AG04450 (cell line): ENCODE results near the gene SLC34A1. TPM values are rescaled to one million over a fixed set of nuclear protein-coding genes. Genes with fewer than 3 reads are reported as not detected.
"Not testable (repeated sequence)": the region's sequence is repeated elsewhere in the genome, so short reads cannot be mapped to it uniquely, and the experiment has no call there.

Experiments
- CTCF ChIA-PET: fragments of 300-600, 350-600 bp; formaldehyde crosslinking; extraction: SDS; loops from one replicate; lab custom pipeline; 2022; ENCODE audit warnings: antibody characterized with exemption, inconsistent platforms; lab: Charles Lee
- POLR2A ChIA-PET: fragments of 350-600 bp; formaldehyde crosslinking; extraction: SDS; loops from one replicate; lab custom pipeline; 2021; ENCODE audit warnings: antibody characterized with exemption, inconsistent platforms; lab: Yijun Ruan, JAX
- DNase-seq: peaks from one replicate; pipeline ENCODE4 v3.0.0-alpha.2; 2011; ENCODE audit warnings: low read depth, low spot score
- H3K27ac ChIP-seq: one replicate; pipeline ENCODE4 v1.5.1; 2012; ENCODE audit warnings: low read depth, low read length, control low read depth
- H3K27me3 ChIP-seq: one replicate; pipeline ENCODE4 v1.6.0; 2012; ENCODE audit warnings: low read length; ENCODE audit not compliant: control insufficient read depth, insufficient read depth
- H3K4me3 ChIP-seq: 2 replicates; pipeline ENCODE4 v1.5.1; 2011; ENCODE audit warnings: mild to moderate bottlenecking, low read depth, low read length, control low read depth
- H3K9me3 ChIP-seq: 2 replicates; pipeline ENCODE4 v1.5.1; 2012; ENCODE audit warnings: low read length; ENCODE audit not compliant: control insufficient read depth, insufficient read depth
- polyA plus RNA-seq: library from polyadenylated mRNA; depleted of rRNA; stranded (reverse); fragments of >200 nt; gene quantifications from 2 replicates; pipeline ENCODE4 v1.2.3, GENCODE V29; 2011
- TF ChIP-seq, protein P1 (sequence below): IDR thresholded peaks from 2 replicates; pipeline ENCODE4 v1.5.1; 2011; ENCODE audit warnings: low read depth, low read length, control low read depth, inconsistent platforms

The SLC34A1 gene
- polyA plus RNA-seq, 1 experiment, result not detected

DNA sequence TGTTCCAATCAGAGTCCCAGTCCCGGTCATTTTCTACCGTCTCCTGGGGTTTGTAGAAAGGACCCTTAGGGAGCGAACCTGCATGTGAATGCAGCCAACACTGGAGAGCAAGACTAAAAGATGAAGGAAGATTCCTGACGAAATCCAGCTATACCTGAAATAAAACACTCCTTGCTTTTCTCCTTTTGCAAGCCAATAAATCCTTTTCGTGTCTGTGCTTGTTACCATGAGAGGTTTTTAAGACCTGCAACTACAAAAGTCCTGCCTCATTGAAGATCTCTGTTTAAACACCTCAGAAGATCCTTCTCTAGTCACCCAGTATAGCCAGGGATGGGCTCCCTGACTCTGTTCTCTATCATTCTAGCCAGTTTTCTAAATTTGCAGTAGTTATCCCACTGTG lies 10.0 kb upstream of the SLC34A1 start:
- Histone ChIP-seq H3K27ac (no peak overlapping the region), H3K27me3 (no peaks in the 10 kb centered on the region), H3K4me3 (no peak overlapping the region), H3K9me3 (no peaks in the 10 kb centered on the region)
- CTCF ChIA-PET, result interaction anchor here (5.6 kb wide), 1 partner anchor 15 kb away, joined by 61 read pairs; no protein-coding TSS in a partner anchor
- TF ChIP-seq, protein P1, sequence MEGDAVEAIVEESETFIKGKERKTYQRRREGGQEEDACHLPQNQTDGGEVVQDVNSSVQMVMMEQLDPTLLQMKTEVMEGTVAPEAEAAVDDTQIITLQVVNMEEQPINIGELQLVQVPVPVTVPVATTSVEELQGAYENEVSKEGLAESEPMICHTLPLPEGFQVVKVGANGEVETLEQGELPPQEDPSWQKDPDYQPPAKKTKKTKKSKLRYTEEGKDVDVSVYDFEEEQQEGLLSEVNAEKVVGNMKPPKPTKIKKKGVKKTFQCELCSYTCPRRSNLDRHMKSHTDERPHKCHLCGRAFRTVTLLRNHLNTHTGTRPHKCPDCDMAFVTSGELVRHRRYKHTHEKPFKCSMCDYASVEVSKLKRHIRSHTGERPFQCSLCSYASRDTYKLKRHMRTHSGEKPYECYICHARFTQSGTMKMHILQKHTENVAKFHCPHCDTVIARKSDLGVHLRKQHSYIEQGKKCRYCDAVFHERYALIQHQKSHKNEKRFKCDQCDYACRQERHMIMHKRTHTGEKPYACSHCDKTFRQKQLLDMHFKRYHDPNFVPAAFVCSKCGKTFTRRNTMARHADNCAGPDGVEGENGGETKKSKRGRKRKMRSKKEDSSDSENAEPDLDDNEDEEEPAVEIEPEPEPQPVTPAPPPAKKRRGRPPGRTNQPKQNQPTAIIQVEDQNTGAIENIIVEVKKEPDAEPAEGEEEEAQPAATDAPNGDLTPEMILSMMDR, result no peak
- DNase-seq, result no peak
- POLR2A ChIA-PET, result no interaction called here

DNA sequence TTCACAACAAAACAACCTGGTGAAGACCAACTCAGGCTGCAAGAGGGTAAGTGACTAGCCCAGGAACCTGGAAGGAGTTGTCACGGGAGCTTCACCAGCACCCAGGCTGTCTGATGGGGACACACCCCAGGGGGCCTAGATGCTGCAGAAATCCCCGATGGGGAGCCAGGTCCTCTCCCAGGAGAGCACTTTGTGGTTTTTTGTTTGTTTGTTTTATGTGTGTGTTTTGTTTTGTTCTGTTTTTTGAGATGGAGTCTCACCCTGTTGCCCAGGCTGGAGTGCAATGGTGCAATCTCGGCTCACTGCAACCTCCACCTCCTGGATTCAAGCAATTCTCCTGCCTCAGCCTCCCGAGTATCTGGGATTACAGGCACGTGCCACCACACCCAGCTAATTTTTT lies 8.7 kb upstream of the SLC34A1 start:
- H3K27me3 ChIP-seq, H3K9me3 ChIP-seq, H3K27ac ChIP-seq, DNase-seq, H3K4me3 ChIP-seq: not testable (repeated sequence)
- ChIA-PET POLR2A (interaction anchor here (1.0 kb wide), 1 partner anchor 9 kb away, joined by 3 read pairs; no protein-coding TSS in a partner anchor), CTCF (interaction anchor here (1.1 kb wide), 1 partner anchor 15 kb away, joined by 7 read pairs; no protein-coding TSS in a partner anchor)

DNA sequence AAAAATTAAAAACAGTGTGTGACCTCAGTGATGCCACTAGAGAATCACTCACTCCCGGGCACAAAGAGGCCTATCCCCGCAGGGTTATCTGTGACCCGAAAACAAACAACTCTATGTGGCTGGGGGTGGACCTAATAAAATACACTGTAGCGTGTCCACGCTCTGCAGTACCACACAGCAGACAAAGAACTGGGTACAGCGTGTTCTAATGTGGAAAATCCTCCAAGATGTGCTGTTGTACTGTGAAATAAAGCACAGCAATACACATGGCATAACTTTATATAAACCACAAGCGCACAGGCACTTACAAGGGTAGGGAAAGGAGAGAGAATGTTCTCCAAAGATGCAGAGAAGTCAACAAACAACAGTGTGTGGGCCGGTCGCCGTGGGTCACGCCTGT lies 8.1 kb upstream of the SLC34A1 start:
- TF ChIP-seq, protein P1, result no peak
- no peak overlapping the region for H3K27ac ChIP-seq
- ChIA-PET CTCF (interaction anchor here (1.1 to 5.9 kb wide), 2 partner anchors 14 to 15 kb away, joined by 7 to 57 read pairs; no protein-coding TSS in a partner anchor), POLR2A (no interaction called here)
- no peak for DNase-seq
- H3K27me3 ChIP-seq, result no peaks in the 10 kb centered on the region
- no peaks in the 10 kb centered on the region for H3K9me3 ChIP-seq
- no peak overlapping the region for H3K4me3 ChIP-seq

DNA sequence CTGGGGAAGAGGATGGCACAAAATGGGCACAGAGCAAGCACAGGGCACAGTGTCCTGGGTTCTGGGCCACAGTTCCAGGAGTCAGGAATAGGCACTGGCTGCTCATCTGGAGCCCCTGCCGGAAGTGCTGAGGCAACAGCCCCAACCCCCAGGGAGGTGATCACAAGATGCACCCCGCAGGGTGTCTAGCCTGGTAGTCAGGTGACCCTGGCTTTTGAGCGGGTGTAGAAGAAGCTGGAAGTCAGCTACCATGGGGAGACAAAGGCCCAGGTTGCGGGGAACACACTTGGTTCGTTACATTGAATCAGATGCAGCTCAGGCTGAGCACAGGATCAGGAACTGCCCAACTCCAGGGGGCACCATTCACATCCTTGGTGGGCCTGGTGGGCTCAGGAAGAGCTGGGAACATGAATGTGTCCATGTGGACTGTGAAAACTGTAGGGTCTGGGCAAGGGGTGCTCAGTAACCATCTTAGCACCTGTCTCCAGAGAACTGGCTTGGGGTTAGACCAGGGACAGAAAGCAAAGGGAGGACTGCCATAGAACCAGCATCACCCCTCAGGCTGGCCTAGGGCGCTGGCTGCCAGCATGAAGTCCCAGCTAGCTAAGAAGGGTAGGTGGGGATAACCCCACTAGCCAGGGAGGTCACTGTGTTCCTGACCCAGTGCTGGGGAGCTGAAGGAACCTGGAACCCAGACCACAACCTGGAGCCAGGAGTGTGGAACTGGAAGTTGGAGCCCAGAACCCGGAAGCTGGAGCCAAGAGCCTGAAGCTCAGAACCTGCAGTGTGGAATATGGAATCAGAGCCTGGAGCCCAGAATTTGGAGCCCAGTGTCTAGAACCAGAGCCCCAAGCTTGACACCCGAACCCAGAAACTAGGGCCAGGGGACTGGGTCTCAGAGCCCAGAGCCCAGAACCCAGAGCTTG lies 6.1 kb upstream of the SLC34A1 start:
- ChIA-PET CTCF (interaction anchor here (0.9 to 5.9 kb wide), 8 partner anchors 7 to 265 kb away, joined by 3 to 57 read pairs (median 7); no protein-coding TSS in a partner anchor), POLR2A (interaction anchor here (0.5 to 1.7 kb wide), 4 partner anchors 7 to 37 kb away, joined by 3 to 6 read pairs (median 4); partner anchors contain the start of gene LMAN2)
- H3K27ac ChIP-seq, result no peak overlapping the region
- no peaks in the 10 kb centered on the region for H3K9me3 ChIP-seq
- no peak overlapping the region for H3K4me3 ChIP-seq
- H3K27me3 ChIP-seq, result peaks cover 7% of the 10 kb centered on the region
- TF ChIP-seq, protein P1, result no peak
- no peak for DNase-seq

DNA sequence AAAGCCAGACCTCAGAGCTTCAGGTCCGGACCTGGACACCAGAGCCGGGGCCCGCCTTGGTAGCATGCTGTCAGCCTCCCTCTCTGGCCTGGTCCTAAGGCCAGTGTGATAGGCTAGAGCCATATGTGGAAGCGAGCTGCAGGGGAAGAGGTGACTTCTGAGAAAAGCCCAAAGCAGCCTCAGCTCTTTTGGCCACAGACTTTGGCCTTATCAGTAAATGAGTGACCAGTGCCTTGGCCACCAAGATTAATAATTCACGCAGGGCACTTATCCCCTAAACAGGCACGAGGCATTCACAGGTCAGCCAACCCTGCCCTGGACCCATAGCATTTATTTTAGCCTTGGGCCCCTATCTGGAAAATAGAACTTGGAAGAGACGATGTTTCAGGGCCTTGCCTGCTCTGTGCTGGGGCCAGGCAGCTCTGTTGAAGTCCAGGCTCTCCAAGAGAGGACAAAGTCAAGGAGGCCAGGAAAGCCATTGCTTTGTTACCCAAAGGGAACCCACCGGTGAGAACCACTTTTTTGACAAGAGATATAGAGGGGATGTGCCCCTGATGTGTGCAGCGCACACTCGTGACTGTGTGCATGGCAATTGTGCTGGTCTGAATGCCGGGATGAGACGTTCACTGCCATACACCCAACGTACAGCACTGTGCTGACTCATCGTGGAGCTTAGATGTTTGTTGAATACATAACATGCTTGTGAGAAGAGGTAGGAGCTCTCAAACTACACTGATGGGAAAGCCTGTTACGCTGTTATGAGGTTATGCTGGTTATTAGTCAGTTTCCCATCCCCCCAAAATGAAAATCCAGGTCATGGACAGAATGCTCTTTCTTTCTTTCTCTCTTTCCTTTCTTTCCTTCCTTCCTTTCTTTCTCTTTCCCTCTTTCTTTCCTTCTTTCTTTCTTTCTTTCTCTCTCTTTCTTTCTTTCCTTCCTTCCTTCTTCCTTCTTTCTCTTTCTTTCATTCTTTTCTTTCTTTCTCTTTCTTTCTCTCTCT lies 5.0 kb upstream of the SLC34A1 start:
- Histone ChIP-seq H3K9me3 (no peaks in the 10 kb centered on the region), H3K4me3 (no peak overlapping the region), H3K27me3 (peaks cover 12% of the 10 kb centered on the region), H3K27ac (peak overlapping the region; percentile 81)
- TF ChIP-seq, protein P1, result no peak
- ChIA-PET CTCF (interaction anchor here (0.6 to 5.9 kb wide), 11 partner anchors 8 to 661 kb away, joined by 3 to 57 read pairs (median 5); no protein-coding TSS in a partner anchor), POLR2A (interaction anchor here (0.7 to 1.7 kb wide), 9 partner anchors 8 to 118 kb away, joined by 3 to 6 read pairs (median 5); partner anchors contain the start of genes LMAN2 and PDLIM7)
- DNase-seq, result peak; percentile 82
